Myocyte (in vitro differentiated cells): ENCODE data around the gene TBC1D5. TPM values are rescaled to one million over a fixed set of nuclear protein-coding genes. Genes with fewer than 3 reads are reported as not detected.

ENCODE experiments used
- DNase-seq: peaks from one replicate; pipeline ENCODE4 v3.0.0-alpha.2; 2012; ENCODE audit warnings: low read depth
- total RNA-seq: library from RNA; depleted of rRNA; stranded (reverse); fragments of >200 nt; gene quantifications from 2 replicates; pipeline ENCODE4 v1.2.3, GENCODE V29; 2014

TBC1D5 gene
- total RNA-seq, 1 donor from 2014 or later: 73.0 TPM

- no peak for DNase-seq
Observed at GRCh38 chr3:17307482-17307881, 434.9 kb downstream of the TBC1D5 start.

DNA sequence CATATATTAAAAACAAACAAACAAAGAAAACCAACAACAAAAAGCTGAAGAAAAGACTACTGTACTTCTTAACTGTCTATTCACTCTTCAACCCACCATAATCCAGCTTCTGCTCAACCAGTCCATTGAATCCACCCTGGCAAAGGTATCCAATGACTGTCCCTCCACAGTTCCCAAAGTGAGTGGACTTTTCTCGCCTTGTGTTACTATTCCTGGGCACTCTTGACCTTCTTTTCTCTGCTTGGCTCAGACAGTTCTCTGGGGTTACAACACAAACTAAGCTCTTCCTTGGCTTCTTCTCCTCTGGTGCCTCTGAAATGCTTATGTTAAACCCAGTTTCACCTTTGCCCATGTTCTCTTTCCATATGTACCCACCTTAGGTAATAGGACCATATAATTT, 437.5 kb downstream of the TBC1D5 start:
- DNase-seq: no peak

GRCh38 chr3:17302774-17303173, 439.7 kb downstream of the TBC1D5 start:
- peak; percentile 68 for DNase-seq

GRCh38 chr3:17302170-17302569, 440.3 kb downstream of the TBC1D5 start:
- DNase-seq: no peak

DNA sequence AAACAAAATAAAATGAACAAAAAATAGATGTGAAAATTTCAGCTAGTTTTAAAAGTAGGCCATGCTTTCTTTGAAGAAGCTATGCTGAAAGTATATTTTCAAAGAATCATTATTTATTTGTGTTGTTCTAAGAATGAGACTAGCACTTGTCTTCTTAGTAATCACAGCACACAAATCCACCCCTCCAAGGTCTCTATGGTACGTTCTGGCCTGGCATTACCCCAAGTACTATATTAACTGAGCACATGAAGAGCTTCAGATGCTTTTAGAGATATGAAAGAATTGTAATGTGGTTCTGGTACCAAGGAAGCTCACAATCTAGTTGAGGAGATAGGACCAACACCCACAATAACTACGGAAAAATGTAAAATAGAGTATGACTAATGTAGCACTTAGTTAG, 441.2 kb downstream of the TBC1D5 start:
- DNase-seq: peak; percentile 15

DNA sequence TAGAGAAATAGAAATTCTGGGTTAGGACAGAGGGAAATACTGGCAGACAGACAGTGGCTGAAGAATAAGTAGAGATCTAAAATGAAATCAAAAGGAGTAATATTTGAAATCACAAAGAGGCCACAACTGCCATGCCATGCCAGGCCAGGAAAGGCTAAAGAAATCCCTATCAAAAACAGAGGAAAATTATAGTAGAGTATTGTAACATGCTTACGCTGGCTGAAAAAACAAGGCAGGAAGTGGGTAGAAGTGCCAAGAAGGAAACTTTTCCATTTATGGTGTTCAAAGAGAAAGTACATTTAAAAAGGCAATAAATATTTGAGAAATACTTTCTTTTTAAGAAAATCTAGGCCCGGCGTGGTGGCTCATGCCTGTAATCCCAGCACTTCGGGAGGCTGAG, 442.0 kb downstream of the TBC1D5 start:
- DNase-seq: no peak

- no peak for DNase-seq
Observed at GRCh38 chr3:17298038-17298437, 444.4 kb downstream of the TBC1D5 start.

- no peak for DNase-seq
Observed at GRCh38 chr3:17292556-17292955, 449.9 kb downstream of the TBC1D5 start.

DNA sequence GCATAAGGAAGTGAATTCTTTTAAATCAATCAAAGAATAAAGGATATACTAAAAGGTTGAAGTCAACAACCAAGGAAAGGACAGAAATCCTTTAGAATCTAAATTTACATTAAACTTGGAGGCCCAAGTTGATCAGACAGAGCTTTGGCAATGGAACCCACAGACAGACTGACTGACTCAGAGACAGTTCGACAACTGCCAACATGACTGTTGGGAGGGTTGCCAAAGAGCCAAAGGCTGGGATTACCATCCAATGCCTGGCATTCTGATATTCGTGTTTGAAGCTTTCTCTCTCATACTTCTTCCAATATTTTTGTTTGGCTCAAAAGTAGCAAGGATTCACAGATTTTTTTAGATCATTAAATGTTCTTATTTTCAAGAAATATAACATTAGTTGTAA, 451.5 kb downstream of the TBC1D5 start:
- peak; percentile 86 for DNase-seq

DNA sequence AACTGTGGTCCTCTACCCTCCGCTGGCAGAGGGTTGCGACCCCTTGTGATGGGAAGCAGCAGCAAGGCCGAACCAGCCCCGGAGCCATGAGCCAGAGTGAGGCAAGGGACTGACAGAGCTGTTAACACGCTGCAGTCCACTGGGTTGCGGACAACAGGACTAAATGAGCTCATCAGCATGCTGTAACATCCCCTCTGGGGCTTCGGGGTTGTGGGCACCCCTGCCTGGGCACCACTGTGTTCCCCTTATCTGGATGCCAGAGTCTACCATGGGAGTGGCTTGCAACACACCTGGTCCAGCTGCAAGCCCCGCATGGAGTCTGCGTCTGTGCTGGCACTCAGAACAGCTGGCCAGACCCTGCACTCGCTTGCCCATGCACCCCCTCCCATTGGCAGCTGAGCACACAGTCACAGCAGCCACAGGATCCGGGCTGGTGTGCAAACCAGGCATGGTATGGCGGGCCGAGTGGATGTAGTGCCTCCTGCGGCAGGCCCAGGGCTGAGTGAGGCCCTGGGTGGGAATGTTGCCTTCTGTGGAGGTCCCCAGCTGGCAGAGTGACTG, 453.5 kb downstream of the TBC1D5 start:
- no peak for DNase-seq

DNA sequence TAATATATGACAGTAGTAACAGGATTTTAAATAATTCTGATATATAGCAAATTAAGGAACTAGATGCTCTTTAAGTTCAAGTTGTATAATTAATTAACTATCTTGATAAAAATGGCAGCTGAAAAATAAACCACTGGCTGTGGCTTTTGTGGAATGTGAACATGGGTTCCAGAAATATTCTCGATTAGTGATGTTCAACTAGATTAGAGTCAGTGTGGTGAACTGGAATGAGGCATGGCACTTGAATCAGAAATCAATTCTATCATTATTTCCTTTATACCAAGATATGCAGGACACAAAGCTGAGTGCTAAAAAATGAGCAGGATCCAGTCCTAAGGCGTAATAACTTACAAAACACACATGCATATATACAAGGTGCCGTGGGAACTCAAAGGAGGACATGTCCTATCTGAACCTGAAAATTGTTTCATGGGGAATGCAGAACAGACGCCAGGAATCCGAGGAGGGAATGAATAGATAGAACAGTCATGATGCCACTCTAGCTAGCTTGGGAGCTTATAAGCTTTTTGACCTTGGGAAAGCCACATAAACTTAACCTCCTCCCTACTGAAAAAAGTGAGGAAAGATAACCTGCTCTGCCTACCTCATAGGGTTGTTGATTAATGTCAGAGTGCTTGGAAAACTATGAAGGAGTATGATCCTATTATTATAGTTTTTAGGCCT, 455.3 kb downstream of the TBC1D5 start:
- peak; percentile 48 for DNase-seq

DNA sequence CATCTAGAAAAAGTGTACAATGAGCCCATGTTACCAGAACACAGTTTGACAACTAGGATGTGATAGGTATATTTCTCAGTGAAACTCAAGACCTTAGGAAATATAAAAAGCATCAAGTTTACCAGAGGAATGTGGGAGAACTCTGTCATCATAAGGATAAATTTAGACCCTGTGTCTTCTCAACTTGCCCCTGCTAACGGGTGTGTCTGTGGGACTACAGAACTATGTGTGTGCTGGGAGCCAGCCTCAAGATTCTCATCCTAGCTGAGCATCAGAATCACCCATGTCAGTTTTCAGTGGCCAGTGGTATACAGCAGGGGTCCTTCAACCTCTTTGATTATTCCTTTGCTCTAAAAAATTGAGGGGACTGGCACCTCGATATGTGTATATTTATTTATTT, 464.4 kb downstream of the TBC1D5 start:
- DNase-seq: peak; percentile 74

DNA sequence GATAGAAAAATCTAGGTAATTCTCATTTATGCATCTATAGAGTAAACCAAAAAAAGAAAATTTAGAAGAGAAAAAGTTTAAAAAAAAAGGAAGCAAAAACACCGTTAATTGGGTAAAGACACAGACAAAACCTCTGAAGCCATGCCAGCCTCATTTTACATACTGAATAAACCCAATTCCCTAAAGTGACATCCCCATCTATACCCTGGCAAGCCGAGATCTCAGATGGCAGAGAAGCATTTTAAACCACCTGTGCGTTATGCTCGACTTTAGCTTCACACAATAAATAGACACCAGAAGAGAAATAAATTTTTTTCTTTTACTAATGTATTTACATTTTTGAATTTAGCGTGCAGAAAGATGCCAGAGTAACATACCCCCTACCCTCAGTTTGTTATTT, 475.6 kb downstream of the TBC1D5 start:
- no peak for DNase-seq

GRCh38 chr3:17261627-17262369, 480.6 kb downstream of the TBC1D5 start:
- no peak for DNase-seq

DNA sequence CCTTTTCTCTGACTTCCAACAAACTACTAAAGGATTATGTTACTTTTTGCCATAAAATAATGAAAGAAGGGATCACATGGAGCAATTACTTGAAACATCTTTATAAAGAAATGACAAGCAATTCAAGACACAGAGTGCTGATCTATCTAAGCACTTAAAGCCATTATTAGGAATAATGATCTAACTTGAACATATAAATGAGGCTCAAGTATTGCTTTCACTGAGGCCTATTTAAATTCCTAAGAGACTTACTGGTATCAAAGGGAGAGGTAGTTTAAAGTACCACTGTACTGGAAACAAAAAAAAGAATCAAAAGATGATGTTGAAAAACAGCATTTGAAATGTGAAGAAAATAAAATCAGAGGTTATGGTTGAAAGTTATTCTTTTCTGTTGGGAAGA, 482.2 kb downstream of the TBC1D5 start:
- no peak for DNase-seq

DNA sequence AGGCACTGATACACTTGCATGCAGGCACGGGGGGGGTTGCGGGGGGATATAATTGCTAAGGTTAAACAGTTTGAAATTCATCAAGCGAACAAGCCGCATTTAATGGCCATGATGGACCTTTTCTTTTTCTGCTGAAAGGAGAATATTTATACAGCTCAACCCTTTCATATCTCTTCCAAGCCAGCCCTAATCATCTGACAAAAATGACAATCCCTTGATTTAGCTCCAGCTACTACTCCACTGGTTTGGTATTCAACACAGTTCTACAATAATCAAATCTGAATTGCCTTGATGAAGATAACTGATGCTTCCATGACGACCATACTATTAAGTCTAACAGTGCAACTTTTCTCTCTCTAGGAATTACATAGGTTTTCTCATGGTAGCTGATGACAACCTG, 482.7 kb downstream of the TBC1D5 start:
- no peak for DNase-seq

DNA sequence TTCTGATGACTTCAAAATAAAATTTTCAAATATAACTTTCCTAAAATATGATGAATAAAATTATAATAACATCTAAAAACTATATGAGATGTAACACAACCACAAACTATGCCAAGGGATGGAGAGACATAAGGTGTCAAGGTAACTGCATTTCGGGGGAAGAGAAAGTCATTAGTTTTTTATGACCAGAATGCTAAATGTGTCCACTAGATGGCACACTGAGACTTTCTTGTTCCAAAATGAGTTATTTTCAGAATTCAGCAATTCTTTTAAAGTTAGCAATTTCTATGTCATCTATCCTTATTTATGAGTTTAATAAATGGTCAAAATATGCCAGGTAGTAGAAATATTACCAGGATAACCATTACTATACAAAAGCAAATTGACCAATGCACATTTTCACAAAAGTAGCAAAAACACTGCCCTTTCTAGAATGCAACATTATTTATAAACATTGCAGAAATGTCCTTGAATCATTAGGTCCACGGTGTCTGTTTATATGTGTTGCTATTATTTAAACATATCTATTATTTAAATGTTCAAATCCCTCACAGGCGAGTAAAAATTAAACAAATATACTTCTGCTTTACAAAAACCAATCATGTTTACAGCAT, 483.5 kb downstream of the TBC1D5 start:
- DNase-seq: peak; percentile 48

DNA sequence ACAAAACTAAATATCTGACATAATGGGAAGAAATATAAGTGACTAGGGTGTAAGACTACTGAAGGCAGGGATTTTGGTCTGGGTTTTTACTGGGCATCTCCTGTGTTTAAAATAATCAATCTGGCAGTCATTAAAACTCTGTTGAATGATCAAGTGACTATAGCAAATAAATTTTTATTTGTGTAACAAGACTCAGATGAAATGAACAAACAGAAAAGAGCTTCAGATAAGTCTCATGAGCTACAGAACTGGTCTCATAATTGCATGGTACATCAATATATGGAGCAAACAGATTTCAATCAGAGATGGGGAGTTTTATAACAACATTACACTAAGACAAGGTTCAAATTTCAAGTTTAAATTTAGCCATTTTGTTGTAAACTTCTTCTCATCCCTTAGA, 485.2 kb downstream of the TBC1D5 start:
- DNase-seq: no peak

DNA sequence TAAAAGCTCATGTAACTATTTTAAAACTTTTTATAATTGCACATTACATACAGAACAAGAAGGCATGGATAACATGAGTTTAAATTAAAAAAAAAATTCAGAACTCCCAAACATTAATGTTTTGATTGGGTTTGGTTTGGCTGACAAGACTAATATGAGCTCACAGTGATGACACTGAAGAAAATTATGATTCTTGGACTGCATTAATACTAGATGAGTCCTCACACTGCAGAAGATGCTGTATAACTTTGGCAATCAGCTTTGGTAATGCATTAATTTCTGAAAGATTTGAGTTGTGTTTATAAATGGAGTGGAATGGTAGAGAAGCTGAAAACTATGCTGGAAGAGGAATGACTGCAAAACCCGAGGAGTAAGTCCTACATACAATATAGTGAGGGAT, 498.8 kb downstream of the TBC1D5 start:
- no peak for DNase-seq

DNA sequence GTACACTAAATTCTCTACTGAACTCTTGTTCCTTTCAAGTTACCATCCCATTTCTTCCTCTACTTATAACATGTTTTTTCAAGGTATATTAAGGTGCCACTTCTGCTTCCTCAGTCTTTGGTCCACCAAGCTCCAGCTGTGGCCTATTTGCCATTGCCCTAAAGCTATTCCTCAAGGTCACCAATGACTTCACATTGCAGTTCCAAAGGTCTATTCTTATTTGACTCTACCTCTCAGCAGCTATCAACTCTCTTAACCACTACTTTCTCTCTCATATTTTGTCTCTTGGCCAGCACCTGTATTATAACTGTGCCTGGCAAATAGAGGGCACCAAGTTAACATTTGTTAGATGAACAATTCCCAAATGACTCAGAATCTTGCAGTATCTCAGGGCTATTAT, 503.0 kb downstream of the TBC1D5 start:
- no peak for DNase-seq

DNA sequence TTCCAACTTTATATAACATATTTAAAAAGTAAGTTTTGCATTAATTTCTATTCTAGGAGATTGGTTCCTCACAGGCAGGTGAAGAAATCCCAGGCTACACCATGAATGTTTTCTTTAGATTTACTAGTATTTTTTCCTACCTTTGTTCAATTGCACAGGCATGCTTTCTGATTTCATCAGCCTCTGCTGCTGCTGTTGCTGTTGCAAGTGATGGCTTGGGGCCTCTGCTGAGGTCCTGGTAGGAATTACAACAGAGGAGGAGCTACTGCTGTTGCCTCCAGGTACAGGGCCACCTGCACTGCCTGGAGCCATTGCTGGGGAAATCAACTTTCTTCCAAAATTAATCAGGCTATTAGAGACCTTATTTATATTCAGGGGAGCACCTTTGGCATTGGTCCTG, 504.4 kb downstream of the TBC1D5 start:
- no peak for DNase-seq

- DNase-seq: no peak
Observed at GRCh38 chr3:17235310-17235709, 507.1 kb downstream of the TBC1D5 start.
